Nucleus accumbens (tissue), 56 donors: ENCODE measurements around the gene TIAM1.

Source experiments
- DNase-seq, 56 donors: peaks; one replicate each; lab custom pipeline; 2025; lab: John Stamatoyannopoulos, UW

Gene TIAM1

GRCh38 chr21:31107176-31107785 lies 236.8 kb downstream of the TIAM1 start:
- DNase-seq, result no peak

GRCh38 chr21:31103571-31104265 lies 240.3 kb downstream of the TIAM1 start:
- no peak for DNase-seq

- no peak for DNase-seq
These were observed 240.9 kb downstream of the TIAM1 start for GRCh38 chr21:31103163-31103562.

- no peak for DNase-seq
These were observed 244.9 kb downstream of the TIAM1 start for GRCh38 chr21:31099122-31099521.

- peak in 46 of 56 donors; percentile 12 to 82 (median 44) for DNase-seq
These were observed 245.5 kb downstream of the TIAM1 start for GRCh38 chr21:31098576-31099005.

DNA sequence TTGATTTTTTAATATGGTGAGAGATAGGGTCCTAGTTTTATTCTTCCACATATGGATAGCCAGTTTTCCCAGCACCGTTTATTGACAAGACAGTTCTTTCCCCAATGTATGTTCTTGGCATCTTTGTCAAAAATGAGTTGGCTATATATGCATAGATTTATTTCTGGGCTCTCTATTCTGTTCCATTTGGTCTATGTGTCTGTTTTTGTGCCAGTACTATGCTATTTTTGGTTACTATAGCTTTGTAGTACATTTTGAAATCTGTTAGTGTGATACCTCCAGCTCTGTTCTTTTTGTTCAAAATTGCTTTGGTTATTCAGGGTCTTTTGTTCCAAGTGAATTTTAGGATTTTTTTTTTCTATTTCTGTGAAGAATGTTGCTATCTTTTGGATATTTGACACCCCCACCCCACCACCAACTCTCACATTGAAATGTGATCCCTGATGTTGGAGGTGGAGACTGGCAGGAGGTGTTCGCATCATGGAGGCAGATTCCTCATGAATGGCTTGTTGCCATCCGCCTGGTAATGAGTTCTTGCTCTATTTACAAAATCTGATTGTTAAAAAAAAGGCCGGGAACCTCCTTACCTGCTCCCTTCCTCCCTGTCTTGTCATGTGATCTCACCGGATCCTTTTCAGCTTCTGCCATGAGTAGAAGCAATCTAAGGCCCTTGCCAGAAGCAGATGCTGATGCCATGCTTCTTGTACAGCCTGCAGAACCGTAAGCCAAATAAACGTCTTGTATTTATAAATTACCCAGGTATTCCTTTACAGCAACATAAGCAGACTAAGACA lies 251.0 kb downstream of the TIAM1 start:
- DNase-seq, result no peak

GRCh38 chr21:31090376-31090775 lies 253.7 kb downstream of the TIAM1 start:
- DNase-seq, result no peak

- DNase-seq, result no peak
These were observed 255.6 kb downstream of the TIAM1 start for GRCh38 chr21:31088474-31088751.

DNA sequence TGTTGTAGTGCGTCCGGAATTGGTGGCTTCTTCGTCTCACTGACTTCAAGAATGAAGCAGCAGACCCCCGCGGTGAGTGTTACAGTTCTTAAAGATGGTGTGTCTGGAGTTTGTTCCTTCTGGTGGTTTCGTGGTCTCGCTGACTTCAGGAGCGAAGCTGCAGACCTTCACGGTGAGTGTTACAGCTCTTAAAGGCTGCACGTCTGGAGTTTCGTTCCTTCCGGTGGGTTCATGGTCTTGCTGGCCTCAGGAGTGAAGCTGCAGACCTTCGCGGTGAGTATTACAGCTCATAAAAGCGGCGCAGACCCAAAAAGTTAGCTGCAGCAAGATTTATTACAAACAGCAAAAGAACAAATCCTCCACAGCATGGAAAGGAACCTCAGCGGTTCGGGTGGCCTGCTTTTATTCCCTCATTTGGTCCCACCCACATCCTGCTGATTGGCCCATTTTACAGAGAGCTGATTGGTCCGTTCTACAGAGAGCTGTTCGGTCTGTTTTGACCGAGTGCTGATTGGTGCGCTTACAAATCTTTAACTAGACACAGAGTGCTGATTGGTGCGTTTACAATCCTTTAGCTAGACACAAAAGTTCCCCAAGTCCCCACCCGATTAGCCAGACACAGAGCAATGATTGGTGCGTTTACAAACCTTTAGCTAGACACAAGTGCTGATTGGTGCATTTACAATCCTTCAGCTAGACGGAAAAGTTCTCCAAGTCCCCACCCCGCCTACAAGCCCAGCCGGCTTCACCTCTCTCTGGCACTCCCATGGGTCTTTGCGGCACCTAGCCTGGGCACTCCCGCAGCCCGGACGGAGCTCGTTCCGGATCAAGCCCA lies 256.2 kb downstream of the TIAM1 start:
- no peak for DNase-seq

DNA sequence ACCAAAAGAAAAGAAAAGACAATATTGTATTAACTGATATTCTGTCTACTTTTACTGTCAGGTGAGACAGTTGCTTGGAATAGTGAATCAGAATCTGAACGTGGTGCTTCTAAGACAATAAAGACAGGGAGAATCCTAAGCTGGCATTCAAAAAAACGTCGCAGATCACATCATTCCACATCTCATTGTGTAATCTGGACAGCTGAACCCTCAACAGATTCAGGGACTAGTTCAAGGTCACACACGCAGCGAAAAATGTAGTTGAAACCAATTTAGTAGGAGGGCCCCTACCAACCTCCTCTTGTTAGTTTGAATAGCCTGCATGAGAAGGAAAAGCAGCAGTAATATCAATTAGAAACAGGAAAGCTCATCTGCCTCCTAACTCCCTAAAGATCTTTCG lies 259.4 kb downstream of the TIAM1 start:
- no peak for DNase-seq

- no peak for DNase-seq
These were observed 265.3 kb downstream of the TIAM1 start for GRCh38 chr21:31078796-31079195.

DNA sequence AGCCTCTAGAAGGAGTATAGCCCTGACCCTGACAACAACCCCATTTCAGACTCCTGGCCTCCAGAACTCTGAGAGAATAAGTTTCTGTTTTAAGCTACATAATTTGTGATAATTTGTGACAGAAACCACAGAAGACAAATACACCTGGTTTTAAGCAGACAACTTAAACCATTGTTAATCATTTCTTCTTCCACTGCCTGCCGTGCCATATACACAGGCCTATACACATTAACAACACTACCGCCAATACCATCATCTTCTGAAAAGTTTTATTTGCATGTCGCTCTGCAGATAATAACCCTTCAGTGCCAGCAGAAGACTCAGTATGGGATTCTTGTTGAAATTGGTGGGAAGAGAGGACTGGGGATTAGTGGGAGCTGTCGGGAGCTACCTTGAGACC lies 265.8 kb downstream of the TIAM1 start:
- no peak for DNase-seq

DNA sequence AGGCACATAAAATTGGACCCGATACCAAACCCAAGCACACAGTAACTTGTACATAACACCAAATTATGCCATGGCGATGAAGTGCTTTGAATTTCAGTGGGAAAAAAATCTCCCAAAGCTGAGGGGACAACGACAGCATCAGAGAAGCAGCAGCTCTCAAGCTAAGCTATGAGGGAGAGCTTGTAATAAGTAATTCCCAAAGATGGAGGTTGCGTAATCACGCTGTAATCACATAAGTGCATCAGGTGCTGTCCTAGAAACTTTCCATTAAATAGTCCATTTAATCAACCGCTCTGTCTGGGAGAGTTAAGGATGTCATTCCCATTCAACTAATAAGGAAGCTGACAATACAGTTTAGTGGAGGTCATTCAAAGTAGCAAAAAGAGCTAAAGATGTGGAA lies 268.2 kb downstream of the TIAM1 start:
- DNase-seq, result no peak

DNA sequence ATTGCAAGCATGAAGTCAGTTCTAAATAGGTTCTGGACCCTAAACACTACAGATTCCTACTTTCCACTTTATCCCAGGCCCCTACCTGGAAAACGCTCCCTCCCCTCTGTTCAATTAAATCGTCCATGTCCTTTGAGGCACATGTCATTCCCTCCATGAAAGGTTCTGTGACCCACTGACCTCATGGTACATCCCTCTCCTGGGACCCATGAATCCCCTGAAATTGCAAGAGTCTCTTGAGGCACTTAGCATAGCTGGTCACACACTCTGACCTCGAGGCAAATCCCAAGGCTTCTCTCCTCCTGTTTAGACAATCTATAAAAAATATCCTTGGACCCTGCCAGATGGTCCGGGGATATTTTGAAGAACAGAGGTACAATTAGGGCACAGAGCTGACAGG lies 271.5 kb downstream of the TIAM1 start:
- no peak for DNase-seq
